Kidney epithelial cell (primary cell): Measurements from ENCODE around the gene SORCS2. TPM values are rescaled to one million over a fixed set of nuclear protein-coding genes. Genes with fewer than 3 reads are reported as not detected.

ENCODE experiments used
- DNase-seq: peaks from one replicate; pipeline ENCODE4 v3.0.0-alpha.2; 2010; ENCODE audit warnings: low read depth
- H3K27me3 ChIP-seq: 2 replicates; pipeline ENCODE4 v1.6.0; 2011; ENCODE audit warnings: low read length; ENCODE audit not compliant: control insufficient read depth, insufficient read depth
- H3K36me3 ChIP-seq: 2 replicates; pipeline ENCODE4 v1.5.1; 2011; ENCODE audit warnings: low read length; ENCODE audit not compliant: control insufficient read depth, insufficient read depth
- H3K4me3 ChIP-seq: 2 replicates; pipeline ENCODE4 v1.5.1; 2011; ENCODE audit warnings: low read depth, mild to moderate bottlenecking, control low read depth, low read length
- total RNA-seq: library from RNA; depleted of rRNA; stranded (reverse); fragments of >200 nt; gene quantifications from 2 replicates; pipeline ENCODE4 v1.2.3, GENCODE V29; 2015
- TF ChIP-seq, protein P1 (sequence below): IDR thresholded peaks from 2 replicates; pipeline ENCODE4 v1.5.1; 2011; ENCODE audit warnings: mild to moderate bottlenecking, moderate library complexity, low read length, control low read depth, inconsistent platforms; ENCODE audit not compliant: insufficient read depth, poor library complexity, severe bottlenecking

Gene SORCS2
- total RNA-seq, 1 donor from 2014 or later = 1.4 TPM

DNA sequence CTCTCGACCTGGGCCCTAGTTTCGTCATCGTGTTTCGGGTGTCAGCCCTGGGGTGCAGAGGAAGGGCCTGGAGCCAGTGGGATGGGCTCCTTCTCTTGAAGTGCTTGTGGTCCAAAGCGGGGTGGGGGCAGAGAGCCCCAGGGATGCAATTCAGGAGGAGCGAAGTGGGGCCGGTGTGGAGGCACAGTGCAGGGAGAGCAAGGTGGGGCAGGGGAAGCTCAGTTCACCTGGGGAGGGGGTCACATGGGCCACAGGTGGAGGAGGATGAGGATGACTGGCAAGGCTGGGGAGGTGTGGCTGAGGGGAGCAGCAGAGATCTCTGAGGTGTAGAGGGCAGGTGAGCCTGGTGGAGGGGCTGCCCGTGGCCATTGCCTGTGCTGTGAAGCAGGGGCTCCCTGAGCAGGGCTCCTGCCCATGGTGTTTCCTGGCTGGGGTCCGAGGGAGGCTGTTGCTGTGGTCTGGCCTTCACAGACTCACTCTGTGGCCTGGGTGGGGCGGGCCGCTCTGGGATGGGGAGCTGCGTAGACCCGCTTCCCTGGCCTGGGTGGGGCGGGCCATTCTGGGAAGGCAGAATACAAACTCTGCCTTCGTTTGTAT lies 6.9 kb downstream of the SORCS2 start:
- no peak for DNase-seq
- no peaks in the 10 kb centered on the region for H3K36me3 ChIP-seq
- TF ChIP-seq, protein P1, sequence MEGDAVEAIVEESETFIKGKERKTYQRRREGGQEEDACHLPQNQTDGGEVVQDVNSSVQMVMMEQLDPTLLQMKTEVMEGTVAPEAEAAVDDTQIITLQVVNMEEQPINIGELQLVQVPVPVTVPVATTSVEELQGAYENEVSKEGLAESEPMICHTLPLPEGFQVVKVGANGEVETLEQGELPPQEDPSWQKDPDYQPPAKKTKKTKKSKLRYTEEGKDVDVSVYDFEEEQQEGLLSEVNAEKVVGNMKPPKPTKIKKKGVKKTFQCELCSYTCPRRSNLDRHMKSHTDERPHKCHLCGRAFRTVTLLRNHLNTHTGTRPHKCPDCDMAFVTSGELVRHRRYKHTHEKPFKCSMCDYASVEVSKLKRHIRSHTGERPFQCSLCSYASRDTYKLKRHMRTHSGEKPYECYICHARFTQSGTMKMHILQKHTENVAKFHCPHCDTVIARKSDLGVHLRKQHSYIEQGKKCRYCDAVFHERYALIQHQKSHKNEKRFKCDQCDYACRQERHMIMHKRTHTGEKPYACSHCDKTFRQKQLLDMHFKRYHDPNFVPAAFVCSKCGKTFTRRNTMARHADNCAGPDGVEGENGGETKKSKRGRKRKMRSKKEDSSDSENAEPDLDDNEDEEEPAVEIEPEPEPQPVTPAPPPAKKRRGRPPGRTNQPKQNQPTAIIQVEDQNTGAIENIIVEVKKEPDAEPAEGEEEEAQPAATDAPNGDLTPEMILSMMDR = no peak

DNA sequence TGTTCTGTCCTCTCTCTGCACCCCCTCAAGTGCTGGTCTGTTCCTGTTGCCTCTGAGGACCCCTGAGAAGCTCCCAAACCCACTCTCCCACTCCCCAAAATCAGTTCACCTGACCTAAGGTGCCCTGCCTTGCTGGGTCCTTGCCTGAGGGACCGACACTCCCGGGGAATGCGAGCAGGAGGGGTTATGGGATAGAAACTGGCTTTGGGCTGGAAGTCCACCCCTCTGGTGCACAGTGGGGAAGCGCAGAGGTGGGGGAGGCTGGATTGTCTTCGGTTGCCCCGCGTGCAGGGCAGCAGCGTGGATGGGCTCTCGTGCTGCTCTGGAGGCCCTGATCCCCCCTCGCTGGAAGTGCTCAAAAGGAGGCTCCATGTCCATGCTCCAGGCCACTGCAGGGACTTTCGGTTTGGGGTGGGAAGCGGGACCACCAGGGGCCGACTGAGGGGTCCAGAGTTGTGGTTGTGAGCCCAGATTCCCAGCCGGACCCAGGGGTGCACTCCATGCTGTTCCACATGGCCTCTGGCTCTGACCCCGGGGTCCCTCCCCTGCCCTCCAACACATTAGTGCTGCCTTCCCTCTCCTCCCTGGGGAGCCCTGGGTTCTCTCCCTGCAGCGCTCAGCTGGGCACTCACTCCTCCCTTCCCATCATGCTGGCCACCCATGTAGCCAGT lies 7.6 kb downstream of the SORCS2 start:
- TF ChIP-seq, protein P1 = no peak
- H3K36me3 ChIP-seq = no peaks in the 10 kb centered on the region

More for the DNA sequence above, 6.9 kb downstream of the SORCS2 start:
- Histone ChIP-seq H3K4me3 (no peak overlapping the region), H3K27me3 (peaks cover 12% of the 10 kb centered on the region)

DNA sequence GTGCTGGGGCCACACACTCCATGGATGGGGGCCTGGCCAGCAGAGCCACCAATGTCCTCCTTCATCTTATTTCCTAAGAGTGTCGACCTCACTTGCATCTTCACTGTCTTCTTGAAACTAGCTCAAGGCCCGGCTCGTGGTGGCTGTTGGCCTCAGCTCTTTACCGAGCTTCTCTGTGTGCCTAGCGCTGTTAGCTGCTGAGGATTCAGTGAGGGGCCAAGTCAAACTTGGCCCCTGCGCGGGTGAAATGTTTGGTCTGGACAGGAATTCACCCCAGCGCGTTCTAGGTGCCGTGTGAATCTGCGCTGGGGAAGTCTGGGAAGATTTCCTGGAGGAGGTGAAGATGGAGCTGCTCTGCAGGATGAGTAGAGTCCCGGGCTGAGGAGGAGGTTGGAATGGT lies 8.5 kb downstream of the SORCS2 start:
- H3K36me3 ChIP-seq = no peaks in the 10 kb centered on the region
- DNase-seq = no peak
- H3K27me3 ChIP-seq = no peaks in the 10 kb centered on the region
- H3K4me3 ChIP-seq = no peak overlapping the region
- TF ChIP-seq, protein P1 = no peak

More for the DNA sequence above, 7.6 kb downstream of the SORCS2 start:
- H3K27me3 ChIP-seq = peaks cover 5% of the 10 kb centered on the region
- H3K4me3 ChIP-seq = no peak overlapping the region
- DNase-seq = no peak

DNA sequence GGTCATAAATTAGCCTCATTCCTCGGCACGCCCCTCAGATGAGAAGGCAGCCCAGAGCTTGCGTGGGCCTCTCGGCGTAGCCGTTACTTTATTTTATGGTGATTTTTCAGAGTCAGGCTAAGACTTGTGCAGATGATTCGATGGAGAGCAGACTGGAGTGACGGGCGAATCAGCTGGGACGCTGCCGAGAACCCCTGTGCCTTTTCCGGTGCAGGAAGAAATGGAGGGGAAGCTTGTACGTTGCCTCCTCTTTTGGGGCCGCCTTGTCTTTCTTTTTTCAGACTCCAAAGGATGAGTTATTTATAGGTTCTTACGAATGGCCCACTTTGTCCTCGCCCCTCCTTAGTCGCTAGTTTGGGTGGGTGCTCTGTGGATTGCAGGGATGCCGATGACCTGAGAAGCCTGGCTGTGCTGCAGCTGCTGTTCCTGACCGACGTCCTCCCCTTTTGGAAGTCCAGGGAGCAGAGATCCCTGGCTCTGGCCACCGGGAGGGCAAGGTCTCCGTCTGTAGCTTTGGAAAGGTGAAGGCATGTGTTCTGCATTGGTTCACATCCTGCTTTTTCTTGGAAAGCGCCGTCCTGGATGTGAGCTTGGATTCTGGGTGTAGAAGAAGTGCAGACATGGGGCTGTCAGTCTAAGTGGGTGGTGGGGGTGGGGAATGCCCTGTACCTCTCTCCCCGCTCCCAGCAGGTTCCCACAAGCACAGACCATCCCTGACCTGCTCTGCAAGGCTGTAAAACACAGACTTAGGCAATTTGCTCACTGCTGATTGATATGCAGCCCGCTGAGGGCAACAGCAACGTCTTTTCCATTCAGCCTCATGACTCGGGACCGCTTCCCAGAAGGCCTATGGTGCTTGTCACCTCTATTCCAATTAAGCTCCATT lies 9.3 kb downstream of the SORCS2 start:
- no peak overlapping the region for H3K4me3 ChIP-seq
- H3K27me3 ChIP-seq = no peaks in the 10 kb centered on the region
- H3K36me3 ChIP-seq = no peaks in the 10 kb centered on the region
- no peak for DNase-seq
- TF ChIP-seq, protein P1 = no peak

DNA sequence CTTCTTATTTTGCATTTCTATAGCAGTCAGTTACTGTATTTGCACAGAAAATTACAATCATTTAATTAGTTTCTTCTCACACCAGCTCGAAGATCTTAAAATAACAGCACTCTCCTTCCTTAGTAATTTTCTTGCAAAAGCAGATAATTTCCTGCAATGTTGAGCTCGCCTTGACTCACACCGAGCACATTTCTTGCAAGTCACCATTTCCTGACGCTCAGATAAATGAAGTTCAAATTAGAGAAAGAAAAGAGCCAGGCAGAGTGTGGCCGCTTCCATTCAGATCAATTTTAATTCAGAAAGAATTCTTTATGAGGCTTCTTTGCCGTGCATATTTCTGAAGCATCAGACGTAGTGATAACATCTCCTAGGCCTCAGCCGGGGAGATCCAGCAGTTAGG lies 10.1 kb downstream of the SORCS2 start:
- DNase-seq = no peak
- Histone ChIP-seq H3K36me3 (no peaks in the 10 kb centered on the region), H3K27me3 (no peaks in the 10 kb centered on the region), H3K4me3 (no peak overlapping the region)
- TF ChIP-seq, protein P1 = no peak
